MCF 10A (cell line): Measurements from ENCODE around the gene POMT2. TPM values are rescaled to one million over a fixed set of nuclear protein-coding genes. Genes with fewer than 3 reads are reported as not detected.

Experiments used
- BruUV-seq: library from RNA; stranded (reverse); fragments of 400-500 nt; replicated peaks from 2 replicates; lab custom pipeline; 2021; lab: Mats Ljungman, UMichigan
- CTCF ChIA-PET: fragments of 300-600 bp; sonication (Branson Sonifier 250); formaldehyde crosslinking; extraction: SDS; loops from one replicate; lab custom pipeline; 2021; ENCODE audit warnings: antibody characterized with exemption, inconsistent platforms; lab: Yijun Ruan, JAX
- POLR2A ChIA-PET: fragments of 300-600, 350-650 bp; sonication (Branson Sonifier 250); formaldehyde crosslinking; extraction: SDS; loops from one replicate; lab custom pipeline; 2020; ENCODE audit warnings: antibody characterized with exemption, inconsistent platforms; lab: Yijun Ruan, JAX
- DNase-seq: peaks from one replicate; pipeline ENCODE4 v3.0.0-alpha.2; 2018; ENCODE audit not compliant: unreplicated experiment
- H3K27ac Mint-ChIP-seq: one replicate; pipeline ENCODE4 v1.8.0; 2022; ENCODE audit warnings: mild to moderate bottlenecking, low read depth, mixed read lengths; ENCODE audit not compliant: unreplicated experiment
- H3K27me3 Mint-ChIP-seq: one replicate; pipeline ENCODE4 v1.8.0; 2022; ENCODE audit warnings: mixed read lengths; ENCODE audit not compliant: insufficient read depth, unreplicated experiment
- H3K36me3 Mint-ChIP-seq: one replicate; pipeline ENCODE4 v1.8.0; 2022; ENCODE audit warnings: mild to moderate bottlenecking, moderate library complexity, mixed read lengths; ENCODE audit not compliant: insufficient read depth, unreplicated experiment
- H3K4me1 Mint-ChIP-seq: one replicate; pipeline ENCODE4 v1.8.0; 2022; ENCODE audit warnings: mixed read lengths; ENCODE audit not compliant: insufficient read depth, unreplicated experiment
- H3K4me3 Mint-ChIP-seq: one replicate; pipeline ENCODE4 v1.8.0; 2022; ENCODE audit warnings: mild to moderate bottlenecking, moderate library complexity, mixed read lengths; ENCODE audit not compliant: unreplicated experiment
- H3K9me3 Mint-ChIP-seq: one replicate; pipeline ENCODE4 v1.8.0; 2022; ENCODE audit warnings: mixed read lengths; ENCODE audit not compliant: unreplicated experiment
- intact Hi-C: fragments of 100-400 bp; cut with micrococcal nuclease; formaldehyde crosslinking; loops from 2 replicates; pipeline ENCODE4 v1.14.1; 2022
- total RNA-seq: library from RNA; stranded (reverse); gene quantifications from 2 replicates; pipeline ENCODE4 v1.2.3, GENCODE V29; 2022
- TF ChIP-seq, protein P1 (sequence below): fragments of 200-600 bp; IDR thresholded peaks from one replicate; pipeline ENCODE4 v1.8.0; 2022; ENCODE audit warnings: antibody characterized with exemption, mild to moderate bottlenecking; ENCODE audit not compliant: unreplicated experiment

POMT2 gene
- total RNA-seq, 1 experiment from 2014 or later, result 32.1 TPM

DNA sequence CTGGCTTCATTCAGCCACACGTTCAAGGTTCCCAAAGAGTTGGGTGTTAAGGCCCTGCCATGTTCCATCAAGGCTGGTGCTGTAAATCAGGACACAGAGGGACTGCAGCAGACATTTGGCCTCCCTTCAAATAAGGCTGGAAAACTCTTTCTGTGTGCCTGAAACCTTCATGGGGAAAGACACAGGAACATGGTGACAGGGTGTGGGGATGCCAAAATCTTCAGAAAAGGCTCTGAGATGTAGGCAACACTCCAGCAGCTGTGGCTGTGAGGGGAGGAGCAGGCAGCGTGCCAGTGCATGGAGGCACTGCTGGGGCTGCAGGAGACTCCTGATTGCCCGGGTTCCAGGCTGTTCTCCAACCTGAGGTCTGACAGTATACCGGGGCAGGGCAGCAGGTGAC is 15.0 kb downstream of the POMT2 start:
- H3K27ac Mint-ChIP-seq, result peak overlapping the region; percentile 67
- no peaks in the 10 kb centered on the region for H3K36me3 Mint-ChIP-seq
- POLR2A ChIA-PET, result interaction anchor here (1.4 kb wide), 1 partner anchor 14 kb away, joined by 4 read pairs; no protein-coding TSS in a partner anchor
- intact Hi-C loops, result loop anchor here (10.0 kb wide), 1 partner anchor 431 kb away; no protein-coding TSS in a partner anchor
- TF ChIP-seq, protein P1, sequence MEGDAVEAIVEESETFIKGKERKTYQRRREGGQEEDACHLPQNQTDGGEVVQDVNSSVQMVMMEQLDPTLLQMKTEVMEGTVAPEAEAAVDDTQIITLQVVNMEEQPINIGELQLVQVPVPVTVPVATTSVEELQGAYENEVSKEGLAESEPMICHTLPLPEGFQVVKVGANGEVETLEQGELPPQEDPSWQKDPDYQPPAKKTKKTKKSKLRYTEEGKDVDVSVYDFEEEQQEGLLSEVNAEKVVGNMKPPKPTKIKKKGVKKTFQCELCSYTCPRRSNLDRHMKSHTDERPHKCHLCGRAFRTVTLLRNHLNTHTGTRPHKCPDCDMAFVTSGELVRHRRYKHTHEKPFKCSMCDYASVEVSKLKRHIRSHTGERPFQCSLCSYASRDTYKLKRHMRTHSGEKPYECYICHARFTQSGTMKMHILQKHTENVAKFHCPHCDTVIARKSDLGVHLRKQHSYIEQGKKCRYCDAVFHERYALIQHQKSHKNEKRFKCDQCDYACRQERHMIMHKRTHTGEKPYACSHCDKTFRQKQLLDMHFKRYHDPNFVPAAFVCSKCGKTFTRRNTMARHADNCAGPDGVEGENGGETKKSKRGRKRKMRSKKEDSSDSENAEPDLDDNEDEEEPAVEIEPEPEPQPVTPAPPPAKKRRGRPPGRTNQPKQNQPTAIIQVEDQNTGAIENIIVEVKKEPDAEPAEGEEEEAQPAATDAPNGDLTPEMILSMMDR, result no peak
- no peak overlapping the region for H3K4me3 Mint-ChIP-seq
- no peaks in the 10 kb centered on the region for H3K27me3 Mint-ChIP-seq
- CTCF ChIA-PET, result interaction anchor here (9.1 kb wide), 1 partner anchor 9 kb away, joined by 264 read pairs; no protein-coding TSS in a partner anchor
- no peak for DNase-seq
- H3K9me3 Mint-ChIP-seq, result no peaks in the 10 kb centered on the region
- no TSS peak for BruUV-seq
- peaks cover 37% of the 10 kb centered on the region for H3K4me1 Mint-ChIP-seq

DNA sequence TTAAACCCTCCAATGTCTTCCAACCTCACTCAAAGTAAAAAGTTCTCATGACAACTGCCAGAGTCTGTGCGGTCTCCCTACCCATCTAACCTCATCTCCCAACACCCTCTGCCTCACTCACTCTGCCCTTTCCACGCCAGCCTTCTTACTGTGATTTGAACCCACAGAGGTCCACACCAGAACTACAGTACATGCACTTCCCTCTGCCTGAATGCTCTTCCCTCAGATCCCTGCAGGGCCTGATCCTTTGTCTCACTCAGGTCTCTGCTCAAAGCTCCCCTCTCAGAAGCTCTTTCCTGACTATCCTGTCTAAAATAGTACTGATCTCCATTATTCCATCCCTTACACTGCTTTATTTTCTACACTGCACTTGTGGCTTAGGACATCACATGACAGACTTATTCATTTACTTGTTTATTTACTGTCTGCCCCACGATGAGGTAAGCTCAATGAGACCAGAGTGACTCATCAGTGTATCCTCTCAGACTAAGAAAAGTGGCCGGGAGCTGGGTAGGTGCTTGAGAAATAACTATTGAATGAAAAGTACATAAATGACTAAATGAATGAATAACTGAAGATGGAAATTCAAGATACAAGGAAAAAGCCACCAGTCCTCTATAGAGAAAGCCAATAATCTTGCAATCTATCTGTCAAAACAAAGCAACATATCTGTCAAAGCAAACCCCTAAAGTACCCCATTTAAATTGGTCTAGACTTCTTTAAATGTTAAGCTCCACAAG is 17.1 kb downstream of the POMT2 start:
- peak overlapping the region; percentile 97 for H3K27ac Mint-ChIP-seq
- intact Hi-C loops, result loop anchor here (5.0 to 10.0 kb wide), 2 partner anchors 154 to 429 kb away; partner anchors contain the start of genes AHSA1 and VIPAS39

DNA sequence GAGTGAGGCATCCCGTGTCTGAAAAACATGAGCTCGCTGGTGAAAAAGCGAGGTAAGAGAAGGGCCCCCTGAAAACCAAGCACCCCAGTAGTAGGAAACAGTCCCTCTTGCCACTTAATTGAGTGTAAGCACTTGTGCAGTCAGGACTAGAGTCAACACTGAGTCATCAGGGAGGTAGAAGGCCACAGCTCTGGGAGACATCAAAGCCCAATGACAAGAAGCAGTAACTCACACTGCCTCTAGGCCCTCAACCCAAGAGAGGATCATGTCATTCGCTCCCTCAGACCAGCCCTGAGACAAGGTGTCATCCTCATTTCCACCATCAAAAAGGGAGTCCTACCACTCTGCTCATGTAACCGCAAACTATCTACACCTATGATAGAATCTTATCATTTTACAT is 17.8 kb downstream of the POMT2 start:
- BruUV-seq, result no TSS peak
- CTCF ChIA-PET, result interaction anchor here (1.3 to 9.1 kb wide), 6 partner anchors 12 to 427 kb away, joined by 3 to 264 read pairs (median 9); no protein-coding TSS in a partner anchor

More for the DNA sequence above, 17.1 kb downstream of the POMT2 start:
- no TSS peak for BruUV-seq
- POLR2A ChIA-PET, result interaction anchor here (0.5 to 5.5 kb wide), 14 partner anchors 10 to 457 kb away, joined by 3 to 108 read pairs (median 4); partner anchors contain the start of genes AHSA1, GSTZ1, POMT2 and VIPAS39
- H3K27me3 Mint-ChIP-seq, result no peaks in the 10 kb centered on the region
- peaks cover 33% of the 10 kb centered on the region for H3K4me1 Mint-ChIP-seq
- peak; percentile 96 for DNase-seq
- H3K36me3 Mint-ChIP-seq, result peaks cover 4% of the 10 kb centered on the region
- peak overlapping the region; percentile 58 for H3K4me3 Mint-ChIP-seq
- TF ChIP-seq, protein P1, result no peak
- no peaks in the 10 kb centered on the region for H3K9me3 Mint-ChIP-seq
- CTCF ChIA-PET, result interaction anchor here (0.7 to 9.1 kb wide), 7 partner anchors 11 to 427 kb away, joined by 3 to 264 read pairs (median 3); no protein-coding TSS in a partner anchor

More for the DNA sequence above, 17.8 kb downstream of the POMT2 start:
- Mint-ChIP-seq H3K9me3 (no peaks in the 10 kb centered on the region), H3K4me3 (no peak overlapping the region), H3K36me3 (peaks cover 7% of the 10 kb centered on the region), H3K27ac (peak overlapping the region; percentile 97), H3K4me1 (peaks cover 33% of the 10 kb centered on the region), H3K27me3 (no peaks in the 10 kb centered on the region)
- intact Hi-C loops, result loop anchor here (5.0 to 10.0 kb wide), 2 partner anchors 154 to 428 kb away; partner anchors contain the start of genes AHSA1 and VIPAS39
- POLR2A ChIA-PET, result interaction anchor here (1.2 to 5.5 kb wide), 4 partner anchors 11 to 150 kb away, joined by 4 to 108 read pairs (median 22); partner anchors contain the start of genes GSTZ1 and POMT2
- DNase-seq, result peak; percentile 73
- TF ChIP-seq, protein P1, result no peak
